HG03342 (cell line): ENCODE measurements around the gene AP3B1.
"Not testable (repeated sequence)": the region's sequence is repeated elsewhere in the genome, so short reads cannot be mapped to it uniquely, and the experiment has no call there.

Experiments used
- ATAC-seq: cut with Tn5 transposase; IDR thresholded peaks from one replicate; pipeline ENCODE4 v1.9.1; 2021; ENCODE audit warnings: mild to moderate bottlenecking, moderate library complexity; ENCODE audit not compliant: unreplicated experiment

AP3B1 gene

GRCh38 chr5:78178356-78178755 is 116.1 kb downstream of the AP3B1 start:
- no peak for ATAC-seq

DNA sequence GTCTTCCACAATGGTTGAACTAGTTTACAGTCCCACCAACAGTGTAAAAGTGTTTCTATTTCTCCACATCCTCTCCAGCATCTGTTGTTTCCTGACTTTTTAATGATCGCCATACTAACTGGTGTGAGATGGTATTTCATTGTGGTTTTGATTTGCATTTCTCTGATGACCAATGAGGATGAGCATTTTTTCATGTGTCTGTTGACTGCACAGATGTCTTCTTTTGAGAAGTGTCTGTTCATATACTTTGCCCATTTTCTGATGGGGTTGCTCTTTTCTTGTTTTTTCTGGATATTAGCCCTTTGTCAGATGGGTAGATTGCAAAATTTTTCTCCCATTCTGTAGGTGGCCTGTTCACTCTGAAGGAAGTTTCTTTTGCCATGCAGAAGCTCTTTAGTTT is 124.2 kb downstream of the AP3B1 start:
- ATAC-seq, result not testable (repeated sequence)

DNA sequence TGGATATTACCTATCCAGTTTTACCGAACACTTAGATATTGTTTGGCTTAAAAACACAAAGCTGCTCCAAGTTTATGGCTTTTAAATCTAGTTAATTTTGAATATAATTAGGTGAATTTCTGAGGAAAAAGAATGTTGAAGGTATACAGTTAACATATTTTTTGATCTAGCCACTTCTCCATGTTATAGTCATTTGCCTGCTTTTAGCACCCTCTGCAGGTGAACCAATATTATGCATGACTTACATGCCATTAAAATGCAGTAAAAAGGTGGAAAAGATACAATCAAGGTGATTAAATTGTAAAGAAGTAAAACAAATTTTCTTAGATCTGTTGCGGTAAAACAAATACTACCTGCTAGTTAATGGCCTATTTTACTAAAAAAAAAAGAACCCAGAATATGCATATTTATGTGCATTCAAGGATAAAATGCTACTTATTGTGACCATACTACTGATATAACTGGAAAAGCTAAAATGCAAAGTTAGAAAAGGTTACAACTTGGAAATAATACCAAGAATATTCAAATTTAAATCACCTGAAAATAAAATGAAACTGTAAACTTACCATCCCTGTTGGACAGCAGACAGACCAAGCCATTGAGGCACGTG is 132.1 kb downstream of the AP3B1 start:
- ATAC-seq, result no peak

- no peak for ATAC-seq
Measured at GRCh38 chr5:78157001-78157400, 137.5 kb downstream of the AP3B1 start.

GRCh38 chr5:78151594-78152271 is 142.8 kb downstream of the AP3B1 start:
- ATAC-seq, result no peak

DNA sequence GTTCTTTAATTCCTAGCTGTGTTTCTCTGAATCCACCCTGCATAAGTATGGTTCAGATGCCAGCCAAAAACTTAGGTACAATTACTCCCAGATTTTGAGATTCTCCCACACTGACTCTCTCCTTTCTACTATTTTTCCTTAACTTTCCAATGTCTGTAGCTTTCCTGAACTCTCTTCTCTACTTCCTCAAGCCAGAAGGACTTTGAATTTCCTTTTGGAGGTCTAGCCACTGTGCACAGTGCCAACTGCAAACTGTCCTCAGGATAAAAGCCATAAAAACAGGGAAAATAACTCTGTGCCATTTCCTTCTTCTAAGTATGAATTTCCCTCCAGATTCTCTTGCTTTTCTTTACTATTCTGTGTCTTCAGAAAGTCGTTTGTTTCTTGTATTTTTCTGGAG is 157.2 kb downstream of the AP3B1 start:
- ATAC-seq, result no peak

- ATAC-seq, result no peak
Measured at GRCh38 chr5:78133423-78133822, 161.1 kb downstream of the AP3B1 start.

GRCh38 chr5:78132507-78132906 is 162.0 kb downstream of the AP3B1 start:
- no peak for ATAC-seq

GRCh38 chr5:78129597-78129996 is 164.9 kb downstream of the AP3B1 start:
- no peak for ATAC-seq

DNA sequence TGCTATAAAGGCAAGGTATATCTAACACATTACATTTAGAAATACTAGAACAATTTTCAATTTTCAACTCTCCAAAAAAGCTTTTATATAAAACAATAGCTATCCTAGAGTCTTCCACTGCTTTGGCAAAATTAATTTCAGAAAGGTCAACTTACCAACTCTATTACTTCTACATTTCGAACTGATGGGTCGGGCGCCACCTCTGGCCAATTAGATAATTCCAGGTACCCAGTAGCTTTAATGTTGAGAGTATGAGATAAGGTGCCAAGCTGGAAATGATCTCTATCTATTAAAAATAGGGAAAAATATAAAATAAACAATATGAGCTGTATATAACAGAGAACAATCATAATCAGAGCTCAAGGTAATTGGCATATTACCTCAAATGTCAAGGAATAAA is 166.6 kb downstream of the AP3B1 start:
- no peak for ATAC-seq

- ATAC-seq, result no peak
Measured at GRCh38 chr5:78126536-78126935, 168.0 kb downstream of the AP3B1 start.

GRCh38 chr5:78116167-78116566 is 178.3 kb downstream of the AP3B1 start:
- ATAC-seq, result no peak

DNA sequence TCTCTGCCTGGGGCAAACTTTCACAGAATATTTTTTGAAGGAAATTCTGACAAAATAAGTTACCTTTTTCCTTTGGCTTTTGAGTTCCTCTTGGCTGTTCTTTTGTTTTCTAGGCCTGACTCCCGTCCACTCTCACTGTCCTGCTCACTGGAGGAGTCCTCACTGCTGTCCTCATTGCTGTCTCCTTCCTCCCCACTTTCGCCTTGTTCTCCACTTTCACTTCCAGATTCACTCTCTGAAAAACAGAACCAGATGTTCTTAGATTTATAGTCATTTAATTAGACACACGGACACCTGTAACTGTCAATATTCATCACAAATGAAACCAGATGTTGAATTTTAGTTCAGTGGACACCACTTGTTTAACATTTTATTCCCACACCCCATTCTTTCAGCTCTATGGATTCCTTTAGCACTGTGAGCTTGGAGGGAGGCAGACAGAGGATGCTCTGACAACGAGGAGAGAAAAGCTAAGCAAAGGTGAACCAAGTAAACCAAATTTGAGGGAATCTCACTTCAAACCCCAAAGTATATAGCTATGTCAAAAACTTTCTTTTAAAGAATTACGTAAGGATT is 180.7 kb downstream of the AP3B1 start:
- peak; percentile 44 for ATAC-seq

DNA sequence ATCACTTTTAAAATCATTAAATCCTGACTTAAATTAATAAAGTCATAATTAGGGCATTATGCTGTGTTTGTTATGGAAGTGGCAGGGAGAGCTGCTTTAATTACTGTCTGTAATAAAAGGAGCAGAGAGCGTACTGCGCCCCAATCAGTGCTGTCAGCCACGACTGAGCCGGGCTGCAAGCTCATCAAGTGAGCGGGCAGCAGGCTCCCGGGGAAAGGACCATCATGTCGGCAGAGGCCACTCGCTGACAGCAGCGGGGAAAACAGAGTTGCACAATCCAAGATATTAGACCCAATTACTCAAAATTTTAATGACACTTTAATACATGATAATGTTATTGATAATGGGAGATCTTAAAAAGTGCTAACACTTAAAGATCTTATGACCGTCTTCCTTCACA is 181.6 kb downstream of the AP3B1 start:
- ATAC-seq, result no peak

DNA sequence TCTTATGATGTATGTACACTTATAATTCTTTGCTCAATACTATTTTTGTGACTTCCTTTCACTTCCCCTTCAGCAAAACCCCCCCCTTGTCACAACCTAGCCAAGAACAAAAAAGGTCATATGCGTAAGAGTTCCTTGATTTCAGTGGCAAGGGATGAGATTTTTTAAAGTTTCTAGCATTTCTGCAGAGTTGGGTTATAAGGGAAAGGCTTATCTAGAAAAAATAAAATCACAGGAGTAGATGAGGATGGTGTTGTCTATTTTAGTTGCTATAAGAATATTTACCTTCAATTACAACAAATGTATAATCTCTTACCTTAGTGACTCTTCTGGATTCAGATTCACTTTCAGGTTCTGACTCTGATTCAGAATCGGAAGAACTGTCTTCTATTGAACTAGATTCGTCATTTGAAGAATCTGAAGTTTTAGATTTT is 184.6 kb downstream of the AP3B1 start:
- peak; percentile 69 for ATAC-seq

- ATAC-seq, result no peak
Measured at GRCh38 chr5:78108564-78108963, 185.9 kb downstream of the AP3B1 start.

DNA sequence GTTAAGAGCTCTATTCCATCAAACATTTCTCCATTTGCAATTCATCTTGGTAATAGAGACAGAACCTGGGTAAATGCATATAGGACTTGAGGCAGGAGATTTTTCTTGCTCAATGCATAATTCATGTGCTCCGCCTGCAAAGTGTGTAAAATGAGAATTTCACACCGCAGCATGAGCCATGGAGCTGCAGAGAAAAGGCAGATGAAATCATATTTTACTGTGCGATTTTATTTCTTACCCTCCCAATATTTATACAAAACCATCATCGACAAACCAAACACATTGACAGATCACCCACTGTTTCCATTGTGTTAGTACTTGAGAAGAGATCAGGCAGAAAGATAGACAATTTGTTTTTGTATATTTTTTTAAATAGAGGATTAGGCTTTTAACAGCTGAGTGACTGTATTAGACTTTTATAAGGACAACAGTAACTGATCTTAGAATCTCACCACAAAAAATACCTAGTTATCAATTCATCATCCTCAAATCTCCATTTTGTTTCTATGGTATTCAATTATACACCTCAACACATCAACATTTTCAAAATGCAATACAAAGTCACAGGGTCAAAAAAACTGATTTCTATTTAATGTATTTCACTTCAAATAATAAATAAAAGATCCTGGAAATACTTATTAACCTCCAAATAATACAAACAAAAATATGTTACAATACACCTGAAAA is 191.1 kb downstream of the AP3B1 start:
- no peak for ATAC-seq

- ATAC-seq, result no peak
Measured at GRCh38 chr5:78102500-78102899, 192.0 kb downstream of the AP3B1 start.

DNA sequence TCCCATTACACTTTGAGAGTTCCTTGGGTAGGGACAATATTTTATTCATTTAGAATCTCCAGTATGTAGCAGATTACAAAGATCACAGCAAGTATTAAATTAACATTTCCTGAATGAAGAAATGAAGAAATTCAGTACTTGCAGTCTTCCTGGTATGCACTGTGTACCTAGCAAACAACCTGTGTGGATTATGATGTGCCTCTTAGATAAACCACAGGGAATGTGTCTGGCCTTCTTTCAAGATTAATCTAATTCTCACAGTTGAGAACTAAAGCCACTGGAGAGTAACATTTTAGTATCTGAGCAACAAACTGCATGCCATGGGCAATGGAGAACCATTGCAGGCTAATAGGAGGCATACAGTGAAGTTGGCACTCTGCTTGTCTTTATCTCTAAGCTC is 199.4 kb downstream of the AP3B1 start:
- no peak for ATAC-seq

GRCh38 chr5:78090002-78090401 is 204.5 kb downstream of the AP3B1 start:
- ATAC-seq, result no peak

DNA sequence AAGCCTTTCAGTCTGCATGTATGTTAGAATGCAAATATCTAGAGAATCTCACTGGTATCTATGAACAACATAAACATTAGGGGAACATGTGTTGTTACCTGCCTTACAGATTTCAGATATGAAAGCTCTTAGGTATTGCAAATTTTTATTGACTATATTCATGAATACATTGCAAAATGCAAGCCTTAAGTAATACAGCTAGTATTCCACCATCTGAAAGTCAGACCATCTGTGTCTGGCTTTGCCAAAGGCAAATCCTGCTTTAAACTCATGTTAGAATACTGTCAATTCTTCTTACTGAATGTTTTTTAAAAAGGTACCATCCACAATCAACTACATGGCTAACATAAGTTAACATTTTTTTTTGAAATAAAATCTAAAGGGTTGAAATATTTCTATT is 215.6 kb downstream of the AP3B1 start:
- ATAC-seq, result no peak
